Measurements from ENCODE around the gene MPHOSPH9. TPM values are rescaled to one million over a fixed set of nuclear protein-coding genes. Genes with fewer than 3 reads are reported as not detected.
A peak's percentile ranks its signal among the peaks of the same experiment; 100 is the strongest.

Gene MPHOSPH9
- total RNA-seq, 1 donor from 2014 or later = 33.9 TPM

DNA sequence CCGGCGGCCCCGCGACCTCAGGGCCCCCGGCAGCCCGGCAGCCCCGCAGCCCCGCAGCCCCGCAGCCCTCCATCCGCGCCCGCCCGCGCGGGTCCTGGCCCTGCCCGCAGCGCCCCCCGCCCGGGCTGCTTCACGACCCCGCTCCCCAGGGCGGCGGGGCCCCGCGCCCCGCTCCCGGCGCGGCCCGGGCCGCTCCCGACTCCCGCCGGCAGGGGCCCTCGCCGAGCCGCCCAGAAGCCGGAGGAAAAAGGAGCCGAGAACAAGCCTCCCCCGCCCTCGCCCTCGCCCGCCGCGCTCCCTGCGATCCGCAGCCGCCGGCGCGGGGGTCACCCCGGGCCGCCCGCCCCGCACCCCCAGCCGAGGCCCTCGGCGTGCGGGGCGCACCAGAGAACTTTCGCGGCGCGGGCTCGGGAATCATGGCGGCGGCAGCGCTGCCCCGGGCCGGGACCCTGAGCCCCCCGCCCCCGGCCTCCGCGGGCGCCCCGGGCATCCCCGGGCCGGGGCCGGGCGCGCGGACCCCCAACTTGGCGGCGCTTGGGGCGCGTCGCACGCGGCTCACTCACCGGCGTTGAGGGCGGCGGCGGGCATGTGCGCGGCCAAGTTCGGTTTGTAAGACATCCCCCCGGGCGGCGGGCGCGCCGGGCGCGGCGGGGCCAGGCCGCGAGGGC, 38.2 kb upstream of the MPHOSPH9 start:
- no peaks in the 10 kb centered on the region for H3K36me3 Mint-ChIP-seq (ENCODE audit: unreplicated experiment)
- H3K9me3 Mint-ChIP-seq (ENCODE audit: unreplicated experiment) = no peaks in the 10 kb centered on the region
- H3K4me3 Mint-ChIP-seq (ENCODE audit: unreplicated experiment) = no peak overlapping the region
- no peak overlapping the region for H3K27ac Mint-ChIP-seq (ENCODE audit: unreplicated experiment)
- TF ChIP-seq, protein P1, sequence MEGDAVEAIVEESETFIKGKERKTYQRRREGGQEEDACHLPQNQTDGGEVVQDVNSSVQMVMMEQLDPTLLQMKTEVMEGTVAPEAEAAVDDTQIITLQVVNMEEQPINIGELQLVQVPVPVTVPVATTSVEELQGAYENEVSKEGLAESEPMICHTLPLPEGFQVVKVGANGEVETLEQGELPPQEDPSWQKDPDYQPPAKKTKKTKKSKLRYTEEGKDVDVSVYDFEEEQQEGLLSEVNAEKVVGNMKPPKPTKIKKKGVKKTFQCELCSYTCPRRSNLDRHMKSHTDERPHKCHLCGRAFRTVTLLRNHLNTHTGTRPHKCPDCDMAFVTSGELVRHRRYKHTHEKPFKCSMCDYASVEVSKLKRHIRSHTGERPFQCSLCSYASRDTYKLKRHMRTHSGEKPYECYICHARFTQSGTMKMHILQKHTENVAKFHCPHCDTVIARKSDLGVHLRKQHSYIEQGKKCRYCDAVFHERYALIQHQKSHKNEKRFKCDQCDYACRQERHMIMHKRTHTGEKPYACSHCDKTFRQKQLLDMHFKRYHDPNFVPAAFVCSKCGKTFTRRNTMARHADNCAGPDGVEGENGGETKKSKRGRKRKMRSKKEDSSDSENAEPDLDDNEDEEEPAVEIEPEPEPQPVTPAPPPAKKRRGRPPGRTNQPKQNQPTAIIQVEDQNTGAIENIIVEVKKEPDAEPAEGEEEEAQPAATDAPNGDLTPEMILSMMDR (IDR thresholded peaks at IDR 0.05) = peak; percentile 63
- peaks cover 31% of the 10 kb centered on the region for H3K4me1 Mint-ChIP-seq (ENCODE audit: unreplicated experiment)
- no peaks in the 10 kb centered on the region for H3K27me3 Mint-ChIP-seq (ENCODE audit: unreplicated experiment)
- peak; percentile 90 for DNase-seq (ENCODE audit: extremely low spot score, unreplicated experiment)

GRCh38 chr12:123270214-123271000, 37.5 kb upstream of the MPHOSPH9 start:
- H3K9me3 Mint-ChIP-seq (ENCODE audit: unreplicated experiment) = no peaks in the 10 kb centered on the region
- H3K27me3 Mint-ChIP-seq (ENCODE audit: unreplicated experiment) = no peaks in the 10 kb centered on the region
- peaks cover 31% of the 10 kb centered on the region for H3K4me1 Mint-ChIP-seq (ENCODE audit: unreplicated experiment)
- peak overlapping the region; percentile 94 for H3K27ac Mint-ChIP-seq (ENCODE audit: unreplicated experiment)
- DNase-seq (ENCODE audit: extremely low spot score, unreplicated experiment) = no peak
- H3K36me3 Mint-ChIP-seq (ENCODE audit: unreplicated experiment) = no peaks in the 10 kb centered on the region
- peak overlapping the region; percentile 91 for H3K4me3 Mint-ChIP-seq (ENCODE audit: unreplicated experiment)
- TF ChIP-seq, protein P1 (IDR thresholded peaks at IDR 0.05) = no peak

DNA sequence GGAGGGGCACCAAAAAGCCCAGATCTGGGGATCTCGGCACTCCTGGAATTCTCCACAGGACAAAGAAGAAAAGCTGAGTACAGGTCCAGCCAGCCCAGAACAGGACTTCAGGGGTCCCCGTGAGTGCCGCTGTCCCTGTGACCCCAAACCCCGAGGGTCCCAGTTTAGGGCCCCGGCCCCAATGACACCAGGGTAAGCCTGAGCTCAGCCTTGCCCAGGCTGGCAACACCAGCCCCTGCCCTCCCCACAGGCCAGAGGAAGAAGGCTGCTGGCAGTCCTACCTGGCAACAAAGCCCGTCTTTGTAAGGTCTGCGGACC, 36.9 kb upstream of the MPHOSPH9 start:
- H3K4me3 Mint-ChIP-seq (ENCODE audit: unreplicated experiment) = peak overlapping the region; percentile 91

GRCh38 chr12:123269395-123269892, 36.5 kb upstream of the MPHOSPH9 start:
- peak; percentile 90 for DNase-seq (ENCODE audit: extremely low spot score, unreplicated experiment)
- TF ChIP-seq, protein P1 (IDR thresholded peaks at IDR 0.05) = no peak
- Mint-ChIP-seq H3K36me3 (ENCODE audit: unreplicated experiment) (peaks cover 9% of the 10 kb centered on the region), H3K27ac (ENCODE audit: unreplicated experiment) (peak overlapping the region; percentile 94), H3K4me1 (ENCODE audit: unreplicated experiment) (peaks cover 31% of the 10 kb centered on the region), H3K27me3 (ENCODE audit: unreplicated experiment) (no peaks in the 10 kb centered on the region), H3K4me3 (ENCODE audit: unreplicated experiment) (peak overlapping the region; percentile 91), H3K9me3 (ENCODE audit: unreplicated experiment) (no peaks in the 10 kb centered on the region)

More for the DNA sequence above, 36.9 kb upstream of the MPHOSPH9 start:
- H3K9me3 Mint-ChIP-seq (ENCODE audit: unreplicated experiment) = no peaks in the 10 kb centered on the region
- no peak for DNase-seq (ENCODE audit: extremely low spot score, unreplicated experiment)
- H3K36me3 Mint-ChIP-seq (ENCODE audit: unreplicated experiment) = peaks cover 5% of the 10 kb centered on the region
- H3K4me1 Mint-ChIP-seq (ENCODE audit: unreplicated experiment) = peaks cover 31% of the 10 kb centered on the region
- TF ChIP-seq, protein P1 (IDR thresholded peaks at IDR 0.05) = no peak
- no peaks in the 10 kb centered on the region for H3K27me3 Mint-ChIP-seq (ENCODE audit: unreplicated experiment)
- peak overlapping the region; percentile 94 for H3K27ac Mint-ChIP-seq (ENCODE audit: unreplicated experiment)

DNA sequence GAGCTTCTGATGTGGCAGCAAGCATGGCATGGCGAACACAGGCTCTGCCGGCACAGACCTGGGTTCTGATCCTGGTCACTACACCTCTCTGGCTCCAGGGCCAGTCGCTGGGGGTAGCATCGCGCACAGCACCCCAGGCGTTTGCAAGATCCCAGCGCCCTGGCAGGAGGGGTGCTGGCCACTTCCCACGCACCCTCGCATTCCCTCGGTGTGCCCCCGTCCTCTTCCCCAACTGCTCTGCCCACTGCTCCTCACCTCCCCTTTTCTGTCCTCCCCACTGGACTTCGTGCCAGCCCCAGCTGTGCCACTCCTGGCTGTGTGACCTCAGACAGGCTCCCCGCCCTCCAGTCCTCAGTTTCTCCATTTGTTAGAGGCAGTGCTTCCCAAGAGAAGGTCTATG, 35.9 kb upstream of the MPHOSPH9 start:
- H3K27ac Mint-ChIP-seq (ENCODE audit: unreplicated experiment) = peak overlapping the region; percentile 94
- H3K36me3 Mint-ChIP-seq (ENCODE audit: unreplicated experiment) = peaks cover 11% of the 10 kb centered on the region
- H3K4me3 Mint-ChIP-seq (ENCODE audit: unreplicated experiment) = peak overlapping the region; percentile 91
- H3K27me3 Mint-ChIP-seq (ENCODE audit: unreplicated experiment) = no peaks in the 10 kb centered on the region
- no peaks in the 10 kb centered on the region for H3K9me3 Mint-ChIP-seq (ENCODE audit: unreplicated experiment)
- no peak for DNase-seq (ENCODE audit: extremely low spot score, unreplicated experiment)
- peaks cover 31% of the 10 kb centered on the region for H3K4me1 Mint-ChIP-seq (ENCODE audit: unreplicated experiment)
- TF ChIP-seq, protein P1 (IDR thresholded peaks at IDR 0.05) = no peak
